Measurements from ENCODE around the gene ATG7.

DNA sequence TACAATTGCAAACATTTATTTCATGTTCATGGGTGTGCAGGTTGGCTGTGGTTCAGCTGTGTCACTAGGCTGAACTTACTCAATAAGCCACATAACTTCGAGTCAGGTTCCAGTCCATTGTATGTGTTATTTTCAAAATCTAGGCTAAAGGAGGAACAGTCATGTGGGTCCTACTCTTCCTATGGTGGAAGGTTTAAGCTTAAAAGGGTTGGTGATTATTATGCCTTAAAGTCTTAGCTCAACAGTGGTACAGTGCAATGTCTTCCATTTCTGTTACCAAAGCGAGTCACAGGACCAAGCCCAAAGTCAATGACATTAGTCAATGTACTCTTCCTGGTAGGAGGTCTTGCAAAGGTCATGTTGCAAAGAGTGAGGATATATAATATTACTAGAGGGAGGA, 78.2 kb downstream of the ATG7 start:
- no peak for TF ChIP-seq POLR2A (IDR thresholded peaks at IDR 0.05; ENCODE audit: low read length)
- TF ChIP-seq, protein P1, sequence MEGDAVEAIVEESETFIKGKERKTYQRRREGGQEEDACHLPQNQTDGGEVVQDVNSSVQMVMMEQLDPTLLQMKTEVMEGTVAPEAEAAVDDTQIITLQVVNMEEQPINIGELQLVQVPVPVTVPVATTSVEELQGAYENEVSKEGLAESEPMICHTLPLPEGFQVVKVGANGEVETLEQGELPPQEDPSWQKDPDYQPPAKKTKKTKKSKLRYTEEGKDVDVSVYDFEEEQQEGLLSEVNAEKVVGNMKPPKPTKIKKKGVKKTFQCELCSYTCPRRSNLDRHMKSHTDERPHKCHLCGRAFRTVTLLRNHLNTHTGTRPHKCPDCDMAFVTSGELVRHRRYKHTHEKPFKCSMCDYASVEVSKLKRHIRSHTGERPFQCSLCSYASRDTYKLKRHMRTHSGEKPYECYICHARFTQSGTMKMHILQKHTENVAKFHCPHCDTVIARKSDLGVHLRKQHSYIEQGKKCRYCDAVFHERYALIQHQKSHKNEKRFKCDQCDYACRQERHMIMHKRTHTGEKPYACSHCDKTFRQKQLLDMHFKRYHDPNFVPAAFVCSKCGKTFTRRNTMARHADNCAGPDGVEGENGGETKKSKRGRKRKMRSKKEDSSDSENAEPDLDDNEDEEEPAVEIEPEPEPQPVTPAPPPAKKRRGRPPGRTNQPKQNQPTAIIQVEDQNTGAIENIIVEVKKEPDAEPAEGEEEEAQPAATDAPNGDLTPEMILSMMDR (IDR thresholded peaks at IDR 0.05): no peak
- TF ChIP-seq RNF2 (IDR thresholded peaks at IDR 0.05; ENCODE audit: borderline replicate concordance, low read depth): no peak
- no peak for TF ChIP-seq SMC3 (IDR thresholded peaks at IDR 0.05)
- no peak for TF ChIP-seq HES2 (IDR thresholded peaks at IDR 0.05)
- no peak for TF ChIP-seq MAFK (IDR thresholded peaks at IDR 0.05; ENCODE audit: partially characterized antibody)
- no peak for TF ChIP-seq EP300 (IDR thresholded peaks at IDR 0.05)

All from A549 (cell line).